Testis (tissue), 3 donors: ENCODE results near the gene C19orf67. TPM values are rescaled to one million over a fixed set of nuclear protein-coding genes. Genes with fewer than 3 reads are reported as not detected.
A peak's percentile ranks its signal among the peaks of the same experiment; 100 is the strongest.

Experiments
- DNase-seq: peaks from one replicate; pipeline ENCODE4 v3.0.0-alpha.2; 2019
- H3K27ac ChIP-seq, 2 donors: fragments of 200-600 bp; sonication (generic); one replicate each; pipeline ENCODE4 v1.5.1; 2019
- H3K27me3 ChIP-seq: fragments of 200-600 bp; sonication (generic); one replicate; pipeline ENCODE4 v1.5.1; 2019
- H3K36me3 ChIP-seq: fragments of 200-600 bp; sonication (generic); one replicate; pipeline ENCODE4 v1.5.1; 2017; ENCODE audit warnings: low read depth; ENCODE audit errors: missing control alignments
- H3K4me1 ChIP-seq: fragments of 200-600 bp; sonication (generic); one replicate; pipeline ENCODE4 v1.5.1; 2019
- H3K4me3 ChIP-seq, 2 donors: fragments of 200-600 bp; sonication (generic); one replicate each; pipeline ENCODE4 v1.5.1; 2017 to 2019
- H3K9me3 ChIP-seq: fragments of 200-600 bp; sonication (generic); one replicate; pipeline ENCODE4 v1.5.1; 2017
- POLR2A ChIP-seq: fragments of 450-650 bp; IDR thresholded peaks from one replicate; pipeline ENCODE4 v1.6.1; 2017; ENCODE audit warnings: antibody characterized with exemption, mild to moderate bottlenecking, moderate library complexity
- WGBS, 2 donors: methylation state at CpG; one replicate each; pipeline ENCODE4 v1.1.5; 2018; 5-methylcytosine and 5-hydroxymethylcytosine counted together
- intact Hi-C: fragments of 100-400 bp; cut with DNase I; formaldehyde crosslinking; loops from one replicate; pipeline ENCODE4 v1.15.1; 2023; ENCODE audit warnings: low total_unique reads
- polyA plus RNA-seq: library from polyadenylated mRNA; stranded (reverse); fragments of 350-450 nt; fragmentation: Illumina TruSeq; extraction: RNeasy Lipid Tissue Mini Kit (QIAGEN cat#74804); gene quantifications from one replicate; pipeline ENCODE4 v1.2.3, GENCODE V29; 2014; ENCODE audit warnings: low read depth, low replicate concordance; ENCODE audit not compliant: insufficient read depth
- total RNA-seq, 2 donors: library from RNA; depleted of rRNA; stranded (reverse); fragments of >200 nt; gene quantifications; one replicate each; pipeline ENCODE4 v1.2.3, GENCODE V29; 2016
- TF ChIP-seq, protein P1 (sequence below), 3 experiments: fragments of 450-650 bp in 2 of 3; fragments of 200-600 bp in 1 of 3; sonication (generic) in 1 of 3; IDR thresholded peaks; one replicate each; pipeline ENCODE4 v1.5.1; 2016 to 2019; ENCODE audit warnings: antibody characterized with exemption in 3 of 3, mild to moderate bottlenecking in 2 of 3, moderate library complexity in 1 of 3

Gene C19orf67
- total and polyA plus RNA-seq, 3 donors from 2014 or later, result 5.0 to 12.7 (median 12.6) TPM

GRCh38 chr19:14096272-14096992, 10.8 kb upstream of the C19orf67 start:
- 90 to 98% methylated on average over 11 of the region's 11 CpGs for WGBS, 2 donors
- Histone ChIP-seq H3K9me3 (no peaks in the 10 kb centered on the region), H3K4me1 (peaks cover 24% of the 10 kb centered on the region), H3K4me3 (no peak overlapping the region), H3K27me3 (no peaks in the 10 kb centered on the region), H3K36me3 (no peaks in the 10 kb centered on the region), H3K27ac (no peak overlapping the region)
- TF ChIP-seq, protein P1, sequence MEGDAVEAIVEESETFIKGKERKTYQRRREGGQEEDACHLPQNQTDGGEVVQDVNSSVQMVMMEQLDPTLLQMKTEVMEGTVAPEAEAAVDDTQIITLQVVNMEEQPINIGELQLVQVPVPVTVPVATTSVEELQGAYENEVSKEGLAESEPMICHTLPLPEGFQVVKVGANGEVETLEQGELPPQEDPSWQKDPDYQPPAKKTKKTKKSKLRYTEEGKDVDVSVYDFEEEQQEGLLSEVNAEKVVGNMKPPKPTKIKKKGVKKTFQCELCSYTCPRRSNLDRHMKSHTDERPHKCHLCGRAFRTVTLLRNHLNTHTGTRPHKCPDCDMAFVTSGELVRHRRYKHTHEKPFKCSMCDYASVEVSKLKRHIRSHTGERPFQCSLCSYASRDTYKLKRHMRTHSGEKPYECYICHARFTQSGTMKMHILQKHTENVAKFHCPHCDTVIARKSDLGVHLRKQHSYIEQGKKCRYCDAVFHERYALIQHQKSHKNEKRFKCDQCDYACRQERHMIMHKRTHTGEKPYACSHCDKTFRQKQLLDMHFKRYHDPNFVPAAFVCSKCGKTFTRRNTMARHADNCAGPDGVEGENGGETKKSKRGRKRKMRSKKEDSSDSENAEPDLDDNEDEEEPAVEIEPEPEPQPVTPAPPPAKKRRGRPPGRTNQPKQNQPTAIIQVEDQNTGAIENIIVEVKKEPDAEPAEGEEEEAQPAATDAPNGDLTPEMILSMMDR (IDR thresholded peaks at IDR 0.05), result no peak
- TF ChIP-seq POLR2A, result no peak
- no peak for DNase-seq
- intact Hi-C loops, result no loop called here

- Histone ChIP-seq H3K36me3 (no peaks in the 10 kb centered on the region), H3K4me1 (peaks cover 24% of the 10 kb centered on the region), H3K27ac (peak overlapping the region; percentile 39 to 59), H3K4me3 (no peak overlapping the region), H3K27me3 (no peaks in the 10 kb centered on the region), H3K9me3 (no peaks in the 10 kb centered on the region)
- no peak for TF ChIP-seq POLR2A
- TF ChIP-seq, protein P1 (IDR thresholded peaks at IDR 0.05), result no peak
- 43 to 50% methylated on average over 7 of the region's 7 CpGs for WGBS, 2 donors
- peak; percentile 90 for DNase-seq
- intact Hi-C loops, result no loop called here
Observed at GRCh38 chr19:14094854-14095253, 9.3 kb upstream of the C19orf67 start.

DNA sequence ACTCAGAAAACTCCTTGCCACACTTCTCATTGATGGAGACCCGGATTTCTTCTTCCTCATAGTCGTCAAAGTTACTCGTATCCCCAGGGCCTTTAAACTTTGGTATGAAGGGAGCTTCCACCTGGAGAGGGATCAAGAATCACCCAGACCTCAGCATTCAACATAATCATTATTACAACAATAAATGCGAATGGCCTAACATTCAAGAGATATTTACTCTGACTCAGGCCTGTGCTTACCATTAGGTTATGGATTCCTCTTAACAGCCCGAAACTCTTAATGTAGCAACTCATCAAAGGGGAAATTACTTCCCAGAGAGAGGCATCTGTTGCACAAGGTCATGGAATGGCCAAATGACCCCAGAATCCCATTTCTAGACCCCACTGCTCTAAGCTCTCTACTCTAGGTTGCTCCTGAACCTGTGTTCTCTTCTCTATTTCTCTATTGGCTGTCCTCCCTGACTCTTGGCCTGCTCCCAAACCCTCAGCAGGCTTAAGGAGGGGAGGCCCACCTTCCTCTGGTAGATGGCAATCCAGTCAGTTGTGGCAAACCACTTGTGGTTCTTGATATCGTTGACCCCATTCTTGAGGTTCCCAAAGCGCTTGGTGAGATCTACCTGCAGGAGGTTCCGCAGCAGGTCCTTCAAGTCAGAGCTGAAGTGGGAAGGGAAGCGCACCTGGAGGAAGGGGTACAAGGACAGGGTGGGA, 7.7 kb upstream of the C19orf67 start:
- H3K9me3 ChIP-seq, result no peaks in the 10 kb centered on the region
- intact Hi-C loops, result no loop called here
- no peaks in the 10 kb centered on the region for H3K36me3 ChIP-seq
- 89 to 90% methylated on average over 9 of the region's 9 CpGs for WGBS, 2 donors
- H3K4me1 ChIP-seq, result peaks cover 29% of the 10 kb centered on the region
- H3K27ac ChIP-seq, result peak overlapping the region in 1 of 2 donors; percentile 28
- no peak for TF ChIP-seq POLR2A
- TF ChIP-seq, protein P1 (IDR thresholded peaks at IDR 0.05), result no peak
- H3K4me3 ChIP-seq, result no peak overlapping the region
- H3K27me3 ChIP-seq, result no peaks in the 10 kb centered on the region
- no peak for DNase-seq

- peak overlapping the region; percentile 71 to 82 for H3K4me3 ChIP-seq
- no peak for DNase-seq
- no peaks in the 10 kb centered on the region for H3K36me3 ChIP-seq
- peak overlapping the region; percentile 89 to 97 for H3K27ac ChIP-seq
- H3K27me3 ChIP-seq, result no peaks in the 10 kb centered on the region
- H3K4me1 ChIP-seq, result peaks cover 20% of the 10 kb centered on the region
- no peak for TF ChIP-seq POLR2A
- 13 to 19% methylated on average over 15 of the region's 15 CpGs for WGBS, 2 donors
- no peaks in the 10 kb centered on the region for H3K9me3 ChIP-seq
- intact Hi-C loops, result no loop called here
Observed at GRCh38 chr19:14091813-14092462, 6.4 kb upstream of the C19orf67 start.
